Fibroblast of mammary gland (primary cell): ENCODE data around the gene HADHA.

Experiments used
- DNase-seq: peaks from one replicate; pipeline ENCODE4 v3.0.0-alpha.2; 2010; ENCODE audit warnings: low read depth
- H3K4me3 ChIP-seq: 2 replicates; pipeline ENCODE4 v1.5.1; 2011; ENCODE audit warnings: low read depth, mild to moderate bottlenecking, low read length, moderate library complexity; ENCODE audit not compliant: control insufficient read depth
- CTCF ChIP-seq: conservative IDR thresholded peaks from 2 replicates; pipeline ENCODE4 v1.5.1; 2011; ENCODE audit warnings: low read depth, low read length, inconsistent platforms; ENCODE audit not compliant: control insufficient read depth, insufficient read depth

The HADHA gene

GRCh38 chr2:26164641-26165211 lies 79.7 kb downstream of the HADHA start:
- TF ChIP-seq CTCF: no peak
- no peak for DNase-seq
- H3K4me3 ChIP-seq: no peak overlapping the region

- TF ChIP-seq CTCF: no peak
- DNase-seq: no peak
- no peak overlapping the region for H3K4me3 ChIP-seq
Measured at GRCh38 chr2:26164231-26164630, 80.2 kb downstream of the HADHA start.

GRCh38 chr2:26162963-26163362 lies 81.5 kb downstream of the HADHA start:
- no peak overlapping the region for H3K4me3 ChIP-seq
- no peak for DNase-seq
- TF ChIP-seq CTCF: no peak

GRCh38 chr2:26161926-26162325 lies 82.5 kb downstream of the HADHA start:
- no peak overlapping the region for H3K4me3 ChIP-seq
- TF ChIP-seq CTCF: no peak
- DNase-seq: no peak

- DNase-seq: no peak
- TF ChIP-seq CTCF: no peak
- no peak overlapping the region for H3K4me3 ChIP-seq
Measured at GRCh38 chr2:26157580-26157979, 86.9 kb downstream of the HADHA start.

GRCh38 chr2:26150243-26150642 lies 94.2 kb downstream of the HADHA start:
- no peak for DNase-seq
- no peak overlapping the region for H3K4me3 ChIP-seq
- no peak for TF ChIP-seq CTCF

GRCh38 chr2:26148501-26148900 lies 95.9 kb downstream of the HADHA start:
- no peak for DNase-seq
- no peak for TF ChIP-seq CTCF
- no peak overlapping the region for H3K4me3 ChIP-seq
